ENCODE measurements around the gene ENTHD1. TPM values are rescaled to one million over a fixed set of nuclear protein-coding genes. Genes with fewer than 3 reads are reported as not detected.

ENTHD1 gene
- total and polyA plus RNA-seq, 9 of the 15 experiments (the other 6 are each of a cell fraction or from before 2014, with no cell fraction given) = 0.13 to 0.98 (median 0.35) TPM

GRCh38 chr22:39932918-39933649, 39.5 kb upstream of the ENTHD1 start (continued):
- TF ChIP-seq HMBOX1 (IDR thresholded peaks at IDR 0.05) (peak; percentile 71), ZKSCAN8 (CRISPR knock-in tag; IDR thresholded peaks at IDR 0.05) (no peak), CBX8 (IDR thresholded peaks at IDR 0.05; ENCODE audit: borderline replicate concordance, extremely low read depth, low read depth, low read length, poor library complexity, severe bottlenecking) (no peak), TSC22D4 (tag; IDR thresholded peaks at IDR 0.05) (no peak), PRPF4 (IDR thresholded peaks at IDR 0.05; ENCODE audit: insufficient read depth, low read depth, low read length, poor library complexity, severe bottlenecking) (no peak), ZNF184 (CRISPR knock-in tag; IDR thresholded peaks at IDR 0.05) (no peak), KLF16 (IDR thresholded peaks at IDR 0.05) (0 out of 2 replicates have a peak, but pooled peaks have one; percentile 24), ZNF277 (CRISPR knock-in tag; IDR thresholded peaks at IDR 0.05; ENCODE audit: borderline replicate concordance) (no peak), NR2C1 (IDR thresholded peaks at IDR 0.05) (no peak), NR2C1 (tag; IDR thresholded peaks at IDR 0.05) (no peak), C11orf30 (IDR thresholded peaks at IDR 0.05; ENCODE audit: low read depth) (no peak), CBX5 (IDR thresholded peaks at IDR 0.05; ENCODE audit: borderline replicate concordance, low read depth) (no peak), ZSCAN29 (IDR thresholded peaks at IDR 0.05) (no peak), RAD21 (CRISPR knock-in tag; conservative IDR thresholded peaks at IDR 0.05 in 1 of 2, IDR thresholded peaks at IDR 0.05 in 1 of 2) (peak; percentile 32 to 71; a peak in 3 of 4 replicates), SMC3 (conservative IDR thresholded peaks at IDR 0.05; ENCODE audit: insufficient read depth, low read depth, low read length) (peak; percentile 63), RFX5 (IDR thresholded peaks at IDR 0.05; ENCODE audit: low read depth, low read length) (no peak), ZKSCAN1 (IDR thresholded peaks at IDR 0.05; ENCODE audit: low read depth, low read length) (peak; percentile 5; the same call in 1 of the 2 replicates), ZNF232 (CRISPR knock-in tag; IDR thresholded peaks at IDR 0.05) (no peak), ZNF398 (CRISPR knock-in tag; IDR thresholded peaks at IDR 0.05) (no peak)
- TF ChIP-seq, protein P1, sequence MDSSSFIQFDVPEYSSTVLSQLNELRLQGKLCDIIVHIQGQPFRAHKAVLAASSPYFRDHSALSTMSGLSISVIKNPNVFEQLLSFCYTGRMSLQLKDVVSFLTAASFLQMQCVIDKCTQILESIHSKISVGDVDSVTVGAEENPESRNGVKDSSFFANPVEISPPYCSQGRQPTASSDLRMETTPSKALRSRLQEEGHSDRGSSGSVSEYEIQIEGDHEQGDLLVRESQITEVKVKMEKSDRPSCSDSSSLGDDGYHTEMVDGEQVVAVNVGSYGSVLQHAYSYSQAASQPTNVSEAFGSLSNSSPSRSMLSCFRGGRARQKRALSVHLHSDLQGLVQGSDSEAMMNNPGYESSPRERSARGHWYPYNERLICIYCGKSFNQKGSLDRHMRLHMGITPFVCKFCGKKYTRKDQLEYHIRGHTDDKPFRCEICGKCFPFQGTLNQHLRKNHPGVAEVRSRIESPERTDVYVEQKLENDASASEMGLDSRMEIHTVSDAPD (CRISPR knock-in tag; IDR thresholded peaks at IDR 0.05) = no peak
- TF ChIP-seq, protein P2, sequence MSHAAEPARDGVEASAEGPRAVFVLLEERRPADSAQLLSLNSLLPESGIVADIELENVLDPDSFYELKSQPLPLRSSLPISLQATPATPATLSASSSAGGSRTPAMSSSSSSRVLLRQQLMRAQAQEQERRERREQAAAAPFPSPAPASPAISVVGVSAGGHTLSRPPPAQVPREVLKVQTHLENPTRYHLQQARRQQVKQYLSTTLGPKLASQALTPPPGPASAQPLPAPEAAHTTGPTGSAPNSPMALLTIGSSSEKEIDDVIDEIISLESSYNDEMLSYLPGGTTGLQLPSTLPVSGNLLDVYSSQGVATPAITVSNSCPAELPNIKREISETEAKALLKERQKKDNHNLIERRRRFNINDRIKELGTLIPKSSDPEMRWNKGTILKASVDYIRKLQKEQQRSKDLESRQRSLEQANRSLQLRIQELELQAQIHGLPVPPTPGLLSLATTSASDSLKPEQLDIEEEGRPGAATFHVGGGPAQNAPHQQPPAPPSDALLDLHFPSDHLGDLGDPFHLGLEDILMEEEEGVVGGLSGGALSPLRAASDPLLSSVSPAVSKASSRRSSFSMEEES (CRISPR knock-in tag; IDR thresholded peaks at IDR 0.05) = peak; percentile 73

Measured in K562 (cell line).